Ishikawa (cell line): Measurements from ENCODE around the gene PORCN.

Source experiments
- EP300 ChIP-seq: IDR thresholded peaks from 2 replicates; pipeline ENCODE4 v1.6.1; 2012; ENCODE audit warnings: borderline replicate concordance
- MAX ChIP-seq: IDR thresholded peaks from 2 replicates; pipeline ENCODE4 v1.6.1; 2012

DNA sequence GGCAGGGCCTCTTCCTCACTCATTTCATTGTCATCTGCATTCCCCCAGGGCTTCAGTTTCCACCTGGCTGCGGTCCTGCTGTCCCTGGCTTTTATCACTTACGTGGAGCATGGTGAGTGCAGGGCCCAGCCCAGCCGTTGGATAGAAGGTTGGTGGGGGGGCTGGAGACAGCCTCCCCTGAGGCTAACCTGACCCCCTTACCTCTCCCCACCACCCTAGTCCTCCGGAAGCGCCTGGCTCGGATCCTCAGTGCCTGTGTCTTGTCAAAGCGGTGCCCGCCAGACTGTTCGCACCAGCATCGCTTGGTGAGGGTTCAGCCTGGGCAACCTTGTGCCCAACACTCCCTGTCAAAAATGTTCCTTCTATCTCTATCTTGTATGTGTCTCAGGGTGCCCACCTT lies 7.0 kb downstream of the PORCN start:
- TF ChIP-seq EP300 (no peak), MAX (no peak)
